GM19035 (cell line): ENCODE measurements around the gene ABCD3.
"Not testable (repeated sequence)": the region's sequence is repeated elsewhere in the genome, so short reads cannot be mapped to it uniquely, and the experiment has no call there.

Experiments
- ATAC-seq: cut with Tn5 transposase; IDR thresholded peaks from one replicate; pipeline ENCODE4 v1.9.1; 2021; ENCODE audit not compliant: unreplicated experiment

The ABCD3 gene

GRCh38 chr1:94544706-94545490, 126.7 kb downstream of the ABCD3 start:
- no peak for ATAC-seq

- no peak for ATAC-seq
Observed at GRCh38 chr1:94549706-94550105, 131.5 kb downstream of the ABCD3 start.

GRCh38 chr1:94550396-94550795, 132.2 kb downstream of the ABCD3 start:
- no peak for ATAC-seq

GRCh38 chr1:94550800-94551241, 132.6 kb downstream of the ABCD3 start:
- no peak for ATAC-seq

GRCh38 chr1:94551449-94551848, 133.3 kb downstream of the ABCD3 start:
- no peak for ATAC-seq

GRCh38 chr1:94552071-94552586, 133.9 kb downstream of the ABCD3 start:
- ATAC-seq: no peak

- no peak for ATAC-seq
Observed at GRCh38 chr1:94553323-94553730, 135.1 kb downstream of the ABCD3 start.

- no peak for ATAC-seq
Observed at GRCh38 chr1:94553931-94554330, 135.7 kb downstream of the ABCD3 start.

GRCh38 chr1:94554580-94554979, 136.4 kb downstream of the ABCD3 start:
- ATAC-seq: no peak

- no peak for ATAC-seq
Observed at GRCh38 chr1:94555091-94555490, 136.9 kb downstream of the ABCD3 start.

- no peak for ATAC-seq
Observed at GRCh38 chr1:94559921-94560320, 141.7 kb downstream of the ABCD3 start.

- ATAC-seq: no peak
Observed at GRCh38 chr1:94560333-94560732, 142.1 kb downstream of the ABCD3 start.

GRCh38 chr1:94562519-94563260, 144.5 kb downstream of the ABCD3 start:
- no peak for ATAC-seq

- no peak for ATAC-seq
Observed at GRCh38 chr1:94565901-94566300, 147.7 kb downstream of the ABCD3 start.

- ATAC-seq: not testable (repeated sequence)
Observed at GRCh38 chr1:94566436-94566835, 148.2 kb downstream of the ABCD3 start.

- not testable (repeated sequence) for ATAC-seq
Observed at GRCh38 chr1:94567975-94568607, 149.9 kb downstream of the ABCD3 start.
